PFSK-1 (cell line): ENCODE measurements around the gene CD274.

ENCODE experiments used
- FOXP2 ChIP-seq: optimal IDR thresholded peaks from 2 replicates; pipeline ENCODE3; 2011; ENCODE audit warnings: borderline replicate concordance, control low read depth, inconsistent platforms; ENCODE audit not compliant: insufficient read depth; ENCODE audit errors: extremely low read length, extremely low read depth
- POLR2AphosphoS5 ChIP-seq: IDR thresholded peaks from 2 replicates; pipeline ENCODE4 v1.6.1; 2012; ENCODE audit warnings: low read depth, mild to moderate bottlenecking, control low read depth, low read length, moderate library complexity
- REST ChIP-seq, 2 experiments: IDR thresholded peaks; 2 replicates each; pipeline versions ENCODE4 v1.6.1 to v1.8.0; 2011 to 2012; ENCODE audit warnings: low read depth in 2 of 2, low read length in 2 of 2, control low read depth in 1 of 2, inconsistent platforms in 1 of 2, mild to moderate bottlenecking in 1 of 2, moderate library complexity in 1 of 2; ENCODE audit not compliant: insufficient read depth in 1 of 2
- SIN3A ChIP-seq: IDR thresholded peaks from 2 replicates; pipeline ENCODE4 v1.6.1; 2012; ENCODE audit warnings: mild to moderate bottlenecking, low read length, moderate library complexity, borderline replicate concordance; ENCODE audit not compliant: insufficient read depth
- TAF1 ChIP-seq: IDR thresholded peaks from 2 replicates; pipeline ENCODE4 v1.6.1; 2012; ENCODE audit warnings: low read length, control low read depth, borderline replicate concordance; ENCODE audit not compliant: insufficient read depth

The CD274 gene

DNA sequence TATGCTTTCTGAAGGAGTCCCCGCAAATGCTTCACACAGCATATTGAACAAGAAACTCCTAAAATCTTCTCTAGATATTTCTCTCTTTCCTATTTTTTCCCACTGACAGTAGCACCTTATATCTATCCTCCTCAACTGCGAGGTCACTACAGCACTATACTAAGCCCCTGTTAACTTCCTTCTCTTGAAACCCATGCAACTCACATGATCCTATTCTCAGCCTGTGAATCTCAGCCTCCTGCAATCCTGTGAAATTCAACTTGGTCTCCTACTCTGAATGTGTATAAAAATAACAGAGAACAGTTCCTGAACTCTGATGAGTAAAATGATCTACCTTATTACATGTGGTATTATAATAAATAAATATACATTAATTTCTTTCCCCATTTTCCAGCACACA, 6.5 kb upstream of the CD274 start:
- TF ChIP-seq FOXP2 (no peak), SIN3A (no peak), REST (IDR thresholded peaks at IDR 0.05; ENCODE audit: insufficient read depth in 1 of 2, low read depth in 2 of 2, low read length in 2 of 2) (no peak), POLR2AphosphoS5 (no peak), TAF1 (no peak)

GRCh38 chr9:5445886-5446285, 4.5 kb upstream of the CD274 start:
- TF ChIP-seq POLR2AphosphoS5 (no peak), SIN3A (no peak), REST (IDR thresholded peaks at IDR 0.05; ENCODE audit: insufficient read depth in 1 of 2, low read depth in 2 of 2, low read length in 2 of 2) (no peak), TAF1 (no peak), FOXP2 (no peak)

- TF ChIP-seq REST (IDR thresholded peaks at IDR 0.05; ENCODE audit: insufficient read depth in 1 of 2, low read depth in 2 of 2, low read length in 2 of 2) (no peak), FOXP2 (no peak), POLR2AphosphoS5 (no peak), SIN3A (no peak)
Measured at GRCh38 chr9:5446451-5447236, 3.7 kb upstream of the CD274 start.

DNA sequence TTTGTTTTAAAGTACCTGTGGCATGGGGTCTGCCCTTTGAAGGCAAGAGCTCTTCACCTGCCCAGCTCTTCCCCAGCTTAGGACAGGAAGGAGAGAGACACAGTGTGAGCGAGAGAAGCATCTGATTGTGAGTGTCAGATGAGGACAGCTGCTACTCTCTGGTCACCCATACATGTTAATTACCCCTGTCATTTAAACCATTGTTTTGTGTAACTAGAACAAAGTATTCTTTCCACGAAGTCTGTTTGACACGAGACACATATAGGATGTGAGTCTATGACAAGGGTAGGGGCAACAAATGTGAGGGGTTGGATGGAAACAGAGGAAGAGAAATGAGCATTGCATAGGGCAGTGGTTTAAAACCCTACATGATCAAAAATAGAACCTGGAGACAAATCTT, 3.0 kb upstream of the CD274 start:
- TF ChIP-seq POLR2AphosphoS5 (no peak), TAF1 (no peak), SIN3A (no peak), REST (IDR thresholded peaks at IDR 0.05; ENCODE audit: insufficient read depth in 1 of 2, low read depth in 2 of 2, low read length in 2 of 2) (no peak), FOXP2 (no peak)

DNA sequence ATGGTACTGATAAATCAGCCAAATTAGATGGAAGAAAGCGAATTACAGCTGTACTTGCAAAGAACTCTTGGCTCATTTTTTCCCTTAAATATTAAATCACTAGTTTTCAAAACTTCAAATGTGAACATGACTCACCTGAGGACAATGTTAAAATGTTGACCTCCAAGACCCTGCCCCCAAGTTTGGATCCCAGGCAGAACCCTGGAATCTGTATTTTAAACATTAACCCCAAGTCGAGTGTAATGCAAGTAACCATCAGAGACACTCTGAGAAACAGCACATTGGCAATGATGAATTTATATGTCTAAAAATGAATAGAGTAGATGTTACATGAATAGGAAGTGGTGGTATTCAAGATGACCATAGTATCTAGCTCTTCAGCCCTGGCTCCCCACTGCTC, 2.3 kb upstream of the CD274 start:
- TF ChIP-seq REST (IDR thresholded peaks at IDR 0.05; ENCODE audit: insufficient read depth in 1 of 2, low read depth in 2 of 2, low read length in 2 of 2) (no peak), SIN3A (no peak), FOXP2 (no peak), POLR2AphosphoS5 (no peak), TAF1 (no peak)
